Suppressor macrophage treated with lipopolysaccharide for 1 hour (primary cell): ENCODE data around the gene NPIPA2.
A peak's percentile ranks its signal among the peaks of the same experiment; 100 is the strongest.
"Not testable (repeated sequence)": the region's sequence is repeated elsewhere in the genome, so short reads cannot be mapped to it uniquely, and the experiment has no call there.

Experiments
- DNase-seq, 3 donors: peaks; one replicate each; pipeline ENCODE4 v3.0.0-alpha.2; 2020 to 2022

The NPIPA2 gene

GRCh38 chr16:14742273-14743128 lies at the start of gene NPIPA2:
TSS of gene NPIPA2 (plus strand) at chr16:14742533. CDS start at chr16:14748066, 5,533 bp downstream.
- not testable (repeated sequence) for DNase-seq

- not testable (repeated sequence) for DNase-seq
These were observed 48.2 kb upstream of the NPIPA2 start, which contains the start of gene PLA2G10 for GRCh38 chr16:14694129-14694528. TSS of gene PLA2G10 (minus strand) at chr16:14694308. CDS start at chr16:14694229, 79 bp downstream.

- not testable (repeated sequence) for DNase-seq
These were observed 40.5 kb upstream of the NPIPA2 start for GRCh38 chr16:14701859-14702258.

- DNase-seq: not testable (repeated sequence)
These were observed 39.7 kb upstream of the NPIPA2 start for GRCh38 chr16:14702672-14703071.

GRCh38 chr16:14703156-14704011 lies 38.9 kb upstream of the NPIPA2 start, which contains the start of gene NPIPA3:
TSS of gene NPIPA3 (plus strand) at chr16:14703411. CDS start at chr16:14708944, 5,533 bp downstream.
- not testable (repeated sequence) for DNase-seq

- not testable (repeated sequence) for DNase-seq
These were observed 9.1 kb upstream of the NPIPA2 start for GRCh38 chr16:14733233-14733632.

- not testable (repeated sequence) for DNase-seq
These were observed 1.4 kb upstream of the NPIPA2 start for GRCh38 chr16:14740832-14741385.

GRCh38 chr16:14741794-14742193 lies 539 bp upstream of the NPIPA2 start:
- DNase-seq: not testable (repeated sequence)

- not testable (repeated sequence) for DNase-seq
These were observed 31.3 kb downstream of the NPIPA2 start for GRCh38 chr16:14773654-14774053.

GRCh38 chr16:14775624-14776023 lies 33.3 kb downstream of the NPIPA2 start:
- DNase-seq: not testable (repeated sequence)

GRCh38 chr16:14776763-14777162 lies 34.4 kb downstream of the NPIPA2 start:
- not testable (repeated sequence) for DNase-seq

- DNase-seq: not testable (repeated sequence)
These were observed 37.1 kb downstream of the NPIPA2 start for GRCh38 chr16:14779368-14779877.

- DNase-seq: not testable (repeated sequence)
These were observed 43.8 kb downstream of the NPIPA2 start for GRCh38 chr16:14786180-14786579.

GRCh38 chr16:14789577-14789976 lies 47.2 kb downstream of the NPIPA2 start:
- DNase-seq: not testable (repeated sequence)

GRCh38 chr16:14790320-14790956 lies 48.1 kb downstream of the NPIPA2 start:
- not testable (repeated sequence) for DNase-seq

GRCh38 chr16:14792914-14793313 lies 50.6 kb downstream of the NPIPA2 start:
- DNase-seq: not testable (repeated sequence)

- DNase-seq: not testable (repeated sequence)
These were observed 55.2 kb downstream of the NPIPA2 start for GRCh38 chr16:14797558-14797957.

GRCh38 chr16:14803577-14803976 lies 61.2 kb downstream of the NPIPA2 start:
- not testable (repeated sequence) for DNase-seq

- peak in 2 of 3 donors; percentile 3 to 17 for DNase-seq
These were observed 64.9 kb downstream of the NPIPA2 start for GRCh38 chr16:14807184-14807678.

- not testable (repeated sequence) for DNase-seq
These were observed 71.6 kb downstream of the NPIPA2 start for GRCh38 chr16:14813890-14814289.
